Activated naive CD8-positive, alpha-beta T cell treated with anti-CD3 and anti-CD28 coated beads, Interleukin-2, amount 10 ng/mL, durations not matched to agents 7 days and 5 days (primary cell): ENCODE data around the gene DARS2. TPM values are rescaled to one million over a fixed set of nuclear protein-coding genes. Genes with fewer than 3 reads are reported as not detected.
"Not testable (repeated sequence)": the region's sequence is repeated elsewhere in the genome, so short reads cannot be mapped to it uniquely, and the experiment has no call there.

Experiments used
- ATAC-seq: fragments of 150-1000 bp; cut with Tn5 transposase; one replicate; pipeline ENCODE4 v1.10.0; 2021; ENCODE audit warnings: low read depth, moderate library complexity
- POLR2A ChIA-PET: fragments of 350-600 bp; sonication (Branson Sonifier 250); formaldehyde crosslinking; loops from one replicate; lab custom pipeline; 2021; ENCODE audit warnings: antibody characterized with exemption; lab: Charles Lee
- DNase-seq: peaks from one replicate; pipeline ENCODE4 v3.0.0; 2021
- H3K27ac Mint-ChIP-seq: one replicate; pipeline ENCODE4 v1.8.0; 2022; ENCODE audit warnings: mild to moderate bottlenecking, mixed read lengths
- H3K27me3 Mint-ChIP-seq: one replicate; pipeline ENCODE4 v1.8.0; 2022; ENCODE audit warnings: mild to moderate bottlenecking, moderate library complexity, mixed read lengths
- H3K36me3 Mint-ChIP-seq: one replicate; pipeline ENCODE4 v1.8.0; 2021; ENCODE audit warnings: mild to moderate bottlenecking, mixed read lengths
- H3K4me1 Mint-ChIP-seq: one replicate; pipeline ENCODE4 v1.8.0; 2021; ENCODE audit warnings: mixed read lengths
- H3K4me3 Mint-ChIP-seq: one replicate; pipeline ENCODE4 v1.8.0; 2022; ENCODE audit warnings: mild to moderate bottlenecking, moderate library complexity, mixed read lengths
- H3K9me3 Mint-ChIP-seq: one replicate; pipeline ENCODE4 v1.8.0; 2021; ENCODE audit warnings: mixed read lengths
- total RNA-seq, 2 experiments: library from RNA; stranded (reverse); gene quantifications; one replicate each; pipeline ENCODE4 v1.2.3, GENCODE V29; 2021

The DARS2 gene
- total RNA-seq, result 10 to 100 TPM; 21.6 to 22.5 TPM

GRCh38 chr1:173824315-173825081 is at the start of gene DARS2, which contains the start of gene CENPL:
Gene DARS2 (plus strand): TSS chr1:173824673. CDS start chr1:173825230, 557 bp downstream.
Gene CENPL (minus strand): TSS chr1:173824883. CDS start chr1:173811299, 13,584 bp downstream.
- Mint-ChIP-seq H3K27me3 (no peaks in the 10 kb centered on the region), H3K4me1 (peaks cover 39% of the 10 kb centered on the region), H3K27ac (peak within 1 kb of the TSS; percentile 95), H3K4me3 (peak within 1 kb of the TSS; percentile 92), H3K36me3 (peaks cover 29% of the 10 kb centered on the region), H3K9me3 (no peaks in the 10 kb centered on the region)
- POLR2A ChIA-PET, result interaction anchor here (0.8 to 3.0 kb wide), 12 partner anchors 20 to 436 kb away, joined by 3 to 33 read pairs (median 6); partner anchors contain the start of genes GAS5, KLHL20, PRDX6 and RABGAP1L
- DNase-seq (peak; percentile 84), ATAC-seq (peak; percentile 88)

GRCh38 chr1:173775578-173776226 is 48.8 kb upstream of the DARS2 start:
- Mint-ChIP-seq H3K4me1 (peaks cover 3% of the 10 kb centered on the region), H3K36me3 (peaks cover 35% of the 10 kb centered on the region), H3K27ac (no peak overlapping the region), H3K27me3 (no peaks in the 10 kb centered on the region), H3K9me3 (no peaks in the 10 kb centered on the region), H3K4me3 (no peak overlapping the region)
- POLR2A ChIA-PET, result no interaction called here
- no peak for DNase-seq
- no peak for ATAC-seq

- DNase-seq, result no peak
- POLR2A ChIA-PET, result no interaction called here
- Mint-ChIP-seq H3K36me3 (peaks cover 41% of the 10 kb centered on the region), H3K4me1 (peaks cover 3% of the 10 kb centered on the region), H3K27me3 (no peaks in the 10 kb centered on the region), H3K4me3 (no peak overlapping the region), H3K27ac (no peak overlapping the region), H3K9me3 (no peaks in the 10 kb centered on the region)
- ATAC-seq, result no peak
Measured at GRCh38 chr1:173779936-173780335, 44.5 kb upstream of the DARS2 start.

GRCh38 chr1:173784997-173785396 is 39.5 kb upstream of the DARS2 start:
- H3K36me3 Mint-ChIP-seq, result peaks cover 17% of the 10 kb centered on the region
- POLR2A ChIA-PET, result no interaction called here
- ATAC-seq (no peak), DNase-seq (no peak)
- no peaks in the 10 kb centered on the region for H3K9me3 Mint-ChIP-seq
- peaks cover 2% of the 10 kb centered on the region for H3K4me1 Mint-ChIP-seq
- H3K27me3 Mint-ChIP-seq, result no peaks in the 10 kb centered on the region
- H3K4me3 Mint-ChIP-seq, result no peak overlapping the region
- H3K27ac Mint-ChIP-seq, result no peak overlapping the region

- Mint-ChIP-seq H3K27ac (no peak overlapping the region), H3K4me1 (peaks cover 2% of the 10 kb centered on the region), H3K27me3 (no peaks in the 10 kb centered on the region), H3K9me3 (no peaks in the 10 kb centered on the region), H3K4me3 (no peak overlapping the region), H3K36me3 (peaks cover 20% of the 10 kb centered on the region)
- DNase-seq (no peak), ATAC-seq (no peak)
- POLR2A ChIA-PET, result interaction anchor here (0.6 kb wide), 1 partner anchor 60 kb away, joined by 4 read pairs; no protein-coding TSS in a partner anchor
Measured at GRCh38 chr1:173789841-173790240, 34.6 kb upstream of the DARS2 start.

GRCh38 chr1:173798078-173798477 is 26.4 kb upstream of the DARS2 start:
- H3K4me1 Mint-ChIP-seq, result no peaks in the 10 kb centered on the region
- no peaks in the 10 kb centered on the region for H3K9me3 Mint-ChIP-seq
- H3K36me3 Mint-ChIP-seq, result peaks cover 35% of the 10 kb centered on the region
- POLR2A ChIA-PET, result no interaction called here
- H3K27me3 Mint-ChIP-seq, result no peaks in the 10 kb centered on the region
- H3K27ac Mint-ChIP-seq, result no peak overlapping the region
- ATAC-seq (no peak), DNase-seq (no peak)
- no peak overlapping the region for H3K4me3 Mint-ChIP-seq

GRCh38 chr1:173799995-173800394 is 24.5 kb upstream of the DARS2 start:
- POLR2A ChIA-PET, H3K27ac Mint-ChIP-seq, H3K4me1 Mint-ChIP-seq, H3K4me3 Mint-ChIP-seq, H3K27me3 Mint-ChIP-seq, DNase-seq, H3K9me3 Mint-ChIP-seq, ATAC-seq: not testable (repeated sequence)
- peaks cover 30% of the 10 kb centered on the region for H3K36me3 Mint-ChIP-seq

- POLR2A ChIA-PET, result interaction anchor here (0.6 kb wide), 1 partner anchor 41 kb away, joined by 3 read pairs; no protein-coding TSS in a partner anchor
- H3K36me3 Mint-ChIP-seq, result peaks cover 33% of the 10 kb centered on the region
Measured at GRCh38 chr1:173802961-173803360, 21.5 kb upstream of the DARS2 start.

GRCh38 chr1:173813654-173814053 is 10.8 kb upstream of the DARS2 start:
- H3K4me1 Mint-ChIP-seq, result peaks cover 19% of the 10 kb centered on the region
- H3K27me3 Mint-ChIP-seq, H3K9me3 Mint-ChIP-seq, POLR2A ChIA-PET, ATAC-seq, H3K27ac Mint-ChIP-seq, DNase-seq, H3K4me3 Mint-ChIP-seq: not testable (repeated sequence)
- peaks cover 73% of the 10 kb centered on the region for H3K36me3 Mint-ChIP-seq

More at GRCh38 chr1:173802961-173803360, 21.5 kb upstream of the DARS2 start:
- Mint-ChIP-seq H3K27ac (no peak overlapping the region), H3K4me3 (no peak overlapping the region), H3K9me3 (no peaks in the 10 kb centered on the region), H3K4me1 (no peaks in the 10 kb centered on the region), H3K27me3 (no peaks in the 10 kb centered on the region)
- DNase-seq (no peak), ATAC-seq (no peak)

- Mint-ChIP-seq H3K9me3 (peaks cover 4% of the 10 kb centered on the region), H3K27me3 (no peaks in the 10 kb centered on the region), H3K4me3 (no peak overlapping the region), H3K4me1 (peaks cover 37% of the 10 kb centered on the region), H3K36me3 (peaks cover 67% of the 10 kb centered on the region), H3K27ac (no peak overlapping the region)
- POLR2A ChIA-PET, result interaction anchor here (0.9 to 1.0 kb wide), 2 partner anchors 51 to 389 kb away, joined by 3 read pairs; no protein-coding TSS in a partner anchor
- DNase-seq (no peak), ATAC-seq (no peak)
Measured at GRCh38 chr1:173818459-173818858, 6.0 kb upstream of the DARS2 start.

GRCh38 chr1:173821680-173822079 is 2.8 kb upstream of the DARS2 start:
- H3K4me1 Mint-ChIP-seq, result peaks cover 32% of the 10 kb centered on the region
- DNase-seq, result no peak
- H3K27me3 Mint-ChIP-seq, result no peaks in the 10 kb centered on the region
- POLR2A ChIA-PET, result interaction anchor here (1.3 kb wide), 1 partner anchor 107 kb away, joined by 3 read pairs; the partner anchor contains the start of gene KLHL20
- H3K27ac Mint-ChIP-seq, result no peak overlapping the region
- H3K36me3 Mint-ChIP-seq, result peaks cover 41% of the 10 kb centered on the region
- H3K9me3 Mint-ChIP-seq, result peaks cover 2% of the 10 kb centered on the region
- no peak for ATAC-seq
- peak overlapping the region; percentile 92 for H3K4me3 Mint-ChIP-seq

- POLR2A ChIA-PET, result interaction anchor here (0.8 to 3.0 kb wide), 12 partner anchors 19 to 436 kb away, joined by 3 to 33 read pairs (median 6); partner anchors contain the start of genes GAS5, KLHL20, PRDX6 and RABGAP1L
- ATAC-seq, result peak; percentile 50
- Mint-ChIP-seq H3K4me1 (peaks cover 39% of the 10 kb centered on the region), H3K9me3 (no peaks in the 10 kb centered on the region), H3K27ac (peak overlapping the region; percentile 95), H3K36me3 (peaks cover 26% of the 10 kb centered on the region), H3K4me3 (peak overlapping the region; percentile 92), H3K27me3 (no peaks in the 10 kb centered on the region)
- DNase-seq, result no peak
Measured at GRCh38 chr1:173823781-173824314, 625 bp upstream of the DARS2 start.

- peaks cover 21% of the 10 kb centered on the region for H3K4me1 Mint-ChIP-seq
- ATAC-seq (no peak), DNase-seq (no peak)
- POLR2A ChIA-PET, result interaction anchor here (0.6 kb wide), 1 partner anchor 40 kb away, joined by 4 read pairs; the partner anchor contains the start of genes GAS5 and ZBTB37
- no peaks in the 10 kb centered on the region for H3K27me3 Mint-ChIP-seq
- H3K36me3 Mint-ChIP-seq, result peaks cover 20% of the 10 kb centered on the region
- no peaks in the 10 kb centered on the region for H3K9me3 Mint-ChIP-seq
- no peak overlapping the region for H3K4me3 Mint-ChIP-seq
- H3K27ac Mint-ChIP-seq, result no peak overlapping the region
Measured at GRCh38 chr1:173827611-173828010, 3.1 kb downstream of the DARS2 start.
